Measurements from ENCODE around the gene CFAP126.

CFAP126 gene

GRCh38 chr1:161379071-161379470, 11.4 kb upstream of the CFAP126 start:
- no peak overlapping the region for H3K27ac ChIP-seq
- no peak for DNase-seq (ENCODE audit: low spot score)
- ChIA-PET CTCF (interaction anchor here (1.2 kb wide), 1 partner anchor 152 kb away, joined by 6 read pairs; no protein-coding TSS in a partner anchor), POLR2A (ENCODE audit: low non-redundant PET) (no interaction called here)
- no peak for TF ChIP-seq CTCF (conservative IDR thresholded peaks at IDR 0.05; ENCODE audit: low read depth)

GRCh38 chr1:161378014-161378413, 10.3 kb upstream of the CFAP126 start:
- no peak for DNase-seq (ENCODE audit: low spot score)
- no peak overlapping the region for H3K27ac ChIP-seq
- ChIA-PET POLR2A (ENCODE audit: low non-redundant PET) (no interaction called here), CTCF (interaction anchor here (0.6 to 1.3 kb wide), 3 partner anchors 62 to 197 kb away, joined by 3 read pairs; no protein-coding TSS in a partner anchor)
- TF ChIP-seq CTCF (conservative IDR thresholded peaks at IDR 0.05; ENCODE audit: low read depth), result no peak

GRCh38 chr1:161374373-161374772, 6.7 kb upstream of the CFAP126 start:
- ChIA-PET POLR2A (ENCODE audit: low non-redundant PET) (no interaction called here), CTCF (interaction anchor here (0.6 kb wide), 1 partner anchor 169 kb away, joined by 5 read pairs; no protein-coding TSS in a partner anchor)
- no peak for TF ChIP-seq CTCF (conservative IDR thresholded peaks at IDR 0.05; ENCODE audit: low read depth)
- DNase-seq (ENCODE audit: low spot score), result no peak
- H3K27ac ChIP-seq, result no peak overlapping the region

- CTCF ChIA-PET, result no interaction called here
- no peak for TF ChIP-seq CTCF (conservative IDR thresholded peaks at IDR 0.05; ENCODE audit: low read depth)
- no peak overlapping the region for H3K27ac ChIP-seq
- no peak for DNase-seq (ENCODE audit: low spot score)
- POLR2A ChIA-PET (ENCODE audit: low non-redundant PET), result no interaction called here
Observed at GRCh38 chr1:161373442-161373841, 5.8 kb upstream of the CFAP126 start.

- no peak overlapping the region for H3K27ac ChIP-seq
- TF ChIP-seq CTCF (conservative IDR thresholded peaks at IDR 0.05; ENCODE audit: low read depth), result no peak
- no peak for DNase-seq (ENCODE audit: low spot score)
- POLR2A ChIA-PET (ENCODE audit: low non-redundant PET), result no interaction called here
- CTCF ChIA-PET, result no interaction called here
Observed at GRCh38 chr1:161365207-161365606, 2.5 kb downstream of the CFAP126 start.

- ChIA-PET CTCF (no interaction called here), POLR2A (ENCODE audit: low non-redundant PET) (no interaction called here)
- DNase-seq (ENCODE audit: low spot score), result no peak
- H3K27ac ChIP-seq, result no peak overlapping the region
- no peak for TF ChIP-seq CTCF (conservative IDR thresholded peaks at IDR 0.05; ENCODE audit: low read depth)
Observed at GRCh38 chr1:161364332-161364731, 3.3 kb downstream of the CFAP126 start.

- no peak for DNase-seq (ENCODE audit: low spot score)
- TF ChIP-seq CTCF (conservative IDR thresholded peaks at IDR 0.05; ENCODE audit: low read depth), result no peak
- POLR2A ChIA-PET (ENCODE audit: low non-redundant PET), result no interaction called here
- no peak overlapping the region for H3K27ac ChIP-seq
- CTCF ChIA-PET, result interaction anchor here (0.5 to 0.9 kb wide), 3 partner anchors 15 to 133 kb away, joined by 3 to 4 read pairs (median 3); partner anchors contain the start of gene TOMM40L
Observed at GRCh38 chr1:161359291-161359690, 8.4 kb downstream of the CFAP126 start.
